Fibroblast of lung (primary cell): ENCODE measurements around the gene NBEA. TPM values are rescaled to one million over a fixed set of nuclear protein-coding genes. Genes with fewer than 3 reads are reported as not detected.

ENCODE experiments used
- DNase-seq, 2 donors: peaks; one replicate each; pipeline versions ENCODE4 v3.0.0 to v3.0.0-alpha.2; 2010; ENCODE audit warnings: low read depth in 2 of 2
- H2AFZ ChIP-seq: 2 replicates; pipeline ENCODE4 v1.5.1; 2012; ENCODE audit warnings: low read length, control low read depth, inconsistent platforms
- H3K27ac ChIP-seq: 2 replicates; pipeline ENCODE4 v1.5.1; 2011; ENCODE audit warnings: low read length, control low read depth; ENCODE audit not compliant: insufficient read depth
- H3K27me3 ChIP-seq: 2 replicates; pipeline ENCODE4 v1.5.1; 2011; ENCODE audit warnings: mild to moderate bottlenecking, low read length; ENCODE audit not compliant: control insufficient read depth, insufficient read depth
- H3K36me3 ChIP-seq: 2 replicates; pipeline ENCODE4 v1.5.1; 2011; ENCODE audit warnings: low read length; ENCODE audit not compliant: control insufficient read depth, insufficient read depth
- H3K4me1 ChIP-seq: 2 replicates; pipeline ENCODE4 v1.5.1; 2011; ENCODE audit warnings: low read length; ENCODE audit not compliant: control insufficient read depth, insufficient read depth; ENCODE audit errors: extremely low read depth
- H3K4me2 ChIP-seq: 2 replicates; pipeline ENCODE4 v1.5.1; 2011; ENCODE audit warnings: low read length, control low read depth; ENCODE audit not compliant: insufficient read depth; ENCODE audit errors: extremely low read depth
- H3K4me3 ChIP-seq, 4 experiments: fragments of 200-600 bp in 1 of 4; sonication (generic) in 1 of 4; replicated peaks in 1 of 4; 2 replicates each; pipeline ENCODE4 v1.5.1; 2011 to 2016; ENCODE audit warnings: low read length in 4 of 4, low read depth in 3 of 4, mild to moderate bottlenecking in 3 of 4, control low read depth in 2 of 4, inconsistent platforms in 1 of 4, mixed read lengths in 1 of 4; ENCODE audit not compliant: insufficient read depth in 1 of 4; ENCODE audit errors: control extremely low read depth in 1 of 4
- H3K79me2 ChIP-seq: 2 replicates; pipeline ENCODE4 v1.5.1; 2012; ENCODE audit warnings: mild to moderate bottlenecking, low read length, inconsistent platforms; ENCODE audit not compliant: control insufficient read depth, insufficient read depth
- H3K9ac ChIP-seq: 2 replicates; pipeline ENCODE4 v1.5.1; 2011; ENCODE audit warnings: mild to moderate bottlenecking, low read length, control low read depth; ENCODE audit not compliant: insufficient read depth
- H3K9me3 ChIP-seq: 2 replicates; pipeline ENCODE4 v1.5.1; 2012; ENCODE audit warnings: low read depth, low read length; ENCODE audit not compliant: control insufficient read depth, insufficient read depth
- H4K20me1 ChIP-seq: 2 replicates; pipeline ENCODE4 v1.5.1; 2011; ENCODE audit warnings: low read length; ENCODE audit not compliant: control insufficient read depth, insufficient read depth; ENCODE audit errors: extremely low read depth
- CTCF ChIP-seq, 2 donors: IDR thresholded peaks in 1 of 2; conservative IDR thresholded peaks in 1 of 2; 1 replicate in 1 of 2; 2 replicates in 1 of 2; pipeline ENCODE4 v1.5.1; 2011 to 2012; ENCODE audit warnings: low read length in 2 of 2, control low read depth in 1 of 2, inconsistent platforms in 1 of 2, low read depth in 1 of 2, mild to moderate bottlenecking in 1 of 2
- EZH2 ChIP-seq: IDR thresholded peaks from 2 replicates; pipeline ENCODE4 v1.5.1; 2012; ENCODE audit warnings: low read length, control low read depth, mild to moderate bottlenecking; ENCODE audit errors: missing control alignments
- polyA plus RNA-seq, 2 donors: library from polyadenylated mRNA; depleted of rRNA in 1 of 2; stranded (reverse) in 1 of 2; unstranded in 1 of 2; fragments of >200 nt; gene quantifications; 2 replicates each; pipeline ENCODE4 v1.2.1, GENCODE V29; 2011 to 2012; ENCODE audit warnings: missing spikeins in 1 of 2
- total RNA-seq: library from RNA; depleted of rRNA; stranded (reverse); fragments of >200 nt; gene quantifications from 2 replicates; pipeline ENCODE4 v1.2.1, GENCODE V29; 2014

Gene NBEA
- total and polyA plus RNA-seq, 2 donors (not counting 1 experiment from before 2014, with no cell fraction given): 3.6 to 7.8 TPM

- Histone ChIP-seq H3K9ac (no peak overlapping the region), H3K27ac (no peak overlapping the region), H4K20me1 (no peaks in the 10 kb centered on the region), H3K4me1 (peaks cover 2% of the 10 kb centered on the region), H3K9me3 (no peaks in the 10 kb centered on the region), H2AFZ (peak overlapping the region; percentile 26), H3K4me3 (no peak overlapping the region), H3K4me2 (peak overlapping the region; percentile 75), H3K36me3 (no peaks in the 10 kb centered on the region), H3K79me2 (no peaks in the 10 kb centered on the region), H3K27me3 (no peaks in the 10 kb centered on the region)
- no peak for TF ChIP-seq CTCF (conservative IDR thresholded peaks at IDR 0.05 in 1 of 2, IDR thresholded peaks at IDR 0.05 in 1 of 2; ENCODE audit: low read depth in 1 of 2, low read length in 2 of 2)
- TF ChIP-seq EZH2: no peak
- peak; percentile 28 to 55 for DNase-seq
Measured at GRCh38 chr13:35690581-35691207, 748.6 kb downstream of the NBEA start.

- H3K27me3 ChIP-seq: no peaks in the 10 kb centered on the region
- peak in 1 of 2 donors; percentile 59 for DNase-seq
- H2AFZ ChIP-seq: peak overlapping the region; percentile 58
- peaks cover 8% of the 10 kb centered on the region for H3K4me1 ChIP-seq
- no peak for TF ChIP-seq EZH2
- no peak for TF ChIP-seq CTCF (conservative IDR thresholded peaks at IDR 0.05 in 1 of 2, IDR thresholded peaks at IDR 0.05 in 1 of 2; ENCODE audit: low read depth in 1 of 2, low read length in 2 of 2)
- no peak overlapping the region for H3K27ac ChIP-seq
- H3K36me3 ChIP-seq: no peaks in the 10 kb centered on the region
- no peaks in the 10 kb centered on the region for H4K20me1 ChIP-seq
- H3K79me2 ChIP-seq: no peaks in the 10 kb centered on the region
- peak overlapping the region; percentile 32 for H3K4me2 ChIP-seq
- no peaks in the 10 kb centered on the region for H3K9me3 ChIP-seq
- peak overlapping the region; percentile 21 for H3K9ac ChIP-seq
- no peak overlapping the region for H3K4me3 ChIP-seq
Measured at GRCh38 chr13:35693134-35693784, 751.2 kb downstream of the NBEA start.

GRCh38 chr13:35694031-35694430, 752.0 kb downstream of the NBEA start:
- no peak for TF ChIP-seq CTCF (conservative IDR thresholded peaks at IDR 0.05 in 1 of 2, IDR thresholded peaks at IDR 0.05 in 1 of 2; ENCODE audit: low read depth in 1 of 2, low read length in 2 of 2)
- TF ChIP-seq EZH2: no peak
- H3K9ac ChIP-seq: no peak overlapping the region
- no peak overlapping the region for H2AFZ ChIP-seq
- no peak for DNase-seq
- no peaks in the 10 kb centered on the region for H3K27me3 ChIP-seq
- H3K79me2 ChIP-seq: no peaks in the 10 kb centered on the region
- H3K36me3 ChIP-seq: no peaks in the 10 kb centered on the region
- no peaks in the 10 kb centered on the region for H4K20me1 ChIP-seq
- peaks cover 12% of the 10 kb centered on the region for H3K4me1 ChIP-seq
- H3K27ac ChIP-seq: no peak overlapping the region
- H3K4me2 ChIP-seq: no peak overlapping the region
- no peaks in the 10 kb centered on the region for H3K9me3 ChIP-seq
- no peak overlapping the region for H3K4me3 ChIP-seq
